H1 (cell line): ENCODE data around the gene SFXN2. TPM values are rescaled to one million over a fixed set of nuclear protein-coding genes. Genes with fewer than 3 reads are reported as not detected.

ENCODE experiments used
- CTCF ChIA-PET: fragments of 300-600 bp; sonication (Branson Sonifier 250); formaldehyde crosslinking; loops from one replicate; lab custom pipeline; 2021; ENCODE audit not compliant: partially characterized antibody; lab: Charles Lee
- POLR2A ChIA-PET: fragments of 300-600 bp; sonication (Branson Sonifier 250); formaldehyde crosslinking; loops from one replicate; lab custom pipeline; 2021; ENCODE audit warnings: inconsistent platforms; ENCODE audit not compliant: partially characterized antibody; lab: Charles Lee
- DNase-seq, 2 experiments: peaks; one replicate each; pipeline versions ENCODE4 v3.0.0 to v3.0.0-alpha.2; 2010 to 2022; ENCODE audit warnings: low spot score in 2 of 2, low read depth in 1 of 2, mixed read lengths in 1 of 2
- FAIRE-seq: peaks from 2 replicates; lab custom pipeline; 2011; peaks lifted over from hg19 to GRCh38; lab: Jason Lieb, UNC
- H2AFZ ChIP-seq: 2 replicates; pipeline ENCODE4 v1.8.1; 2012; ENCODE audit warnings: low read length, inconsistent platforms
- H2AK5ac ChIP-seq: 2 replicates; pipeline ENCODE4 v1.6.1; 2013; ENCODE audit warnings: low read depth, low read length
- H2BK120ac ChIP-seq: replicated peaks from 2 replicates; pipeline ENCODE3; 2013; ENCODE audit warnings: low read depth, low read length, inconsistent platforms
- H2BK12ac ChIP-seq: 2 replicates; pipeline ENCODE4 v1.6.1; 2013; ENCODE audit warnings: low read depth, low read length
- H2BK15ac ChIP-seq: 2 replicates; pipeline ENCODE4 v1.6.1; 2013; ENCODE audit warnings: low read length
- H2BK20ac ChIP-seq: 2 replicates; pipeline ENCODE4 v1.6.1; 2013; ENCODE audit warnings: low read length
- H2BK5ac ChIP-seq: 2 replicates; pipeline ENCODE4 v1.6.1; 2013; ENCODE audit warnings: low read depth, low read length
- H3K14ac ChIP-seq: 2 replicates; pipeline ENCODE4 v1.6.1; 2013; ENCODE audit warnings: inconsistent platforms; ENCODE audit not compliant: insufficient read length
- H3K18ac ChIP-seq: 2 replicates; pipeline ENCODE4 v1.6.1; 2013; ENCODE audit warnings: low read length; ENCODE audit errors: extremely low read depth
- H3K23ac ChIP-seq: 2 replicates; pipeline ENCODE4 v1.6.1; 2013; ENCODE audit warnings: inconsistent platforms; ENCODE audit not compliant: insufficient read length
- H3K23me2 ChIP-seq: 2 replicates; pipeline ENCODE4 v1.6.1; 2013; ENCODE audit warnings: low read depth, low read length
- H3K27ac ChIP-seq: 2 replicates; pipeline ENCODE4 v1.6.1; 2011; ENCODE audit warnings: low read depth, low read length, inconsistent platforms
- H3K27me3 ChIP-seq, 4 experiments: replicated peaks in 1 of 4; 1 replicate in 1 of 4; 2 replicates in 3 of 4; pipeline versions ENCODE4 v1.6.1 to v1.8.1; 2011 to 2013; ENCODE audit warnings: low read length in 3 of 4, mild to moderate bottlenecking in 3 of 4, inconsistent platforms in 2 of 4, mixed read lengths in 2 of 4, moderate library complexity in 1 of 4; ENCODE audit not compliant: control insufficient read depth in 3 of 4, insufficient read depth in 3 of 4; ENCODE audit errors: extremely low read depth in 1 of 4
- H3K36me3 ChIP-seq, 4 experiments: 2 replicates each; pipeline versions ENCODE4 v1.6.1 to v1.8.1; 2011 to 2013; ENCODE audit warnings: mild to moderate bottlenecking in 4 of 4, low read length in 3 of 4, moderate library complexity in 2 of 4, control low read depth in 1 of 4, inconsistent platforms in 1 of 4; ENCODE audit not compliant: insufficient read depth in 4 of 4, control insufficient read depth in 2 of 4
- H3K4ac ChIP-seq: replicated peaks from 2 replicates; pipeline ENCODE3; 2013; ENCODE audit warnings: low read length, low read depth, mixed read lengths, inconsistent platforms; ENCODE audit not compliant: insufficient read length
- H3K4me1 ChIP-seq, 4 experiments: replicated peaks in 1 of 4; 1 replicate in 1 of 4; 2 replicates in 3 of 4; pipeline versions ENCODE4 v1.6.1 to v1.8.1; 2011 to 2013; ENCODE audit warnings: low read length in 3 of 4, inconsistent platforms in 2 of 4, mixed read lengths in 1 of 4; ENCODE audit not compliant: insufficient read depth in 4 of 4, control insufficient read depth in 3 of 4
- H3K4me2 ChIP-seq, 2 experiments: 2 replicates each; pipeline versions ENCODE4 v1.6.1 to v1.8.1; 2011 to 2013; ENCODE audit warnings: low read depth in 2 of 2, low read length in 2 of 2, control low read depth in 1 of 2, inconsistent platforms in 1 of 2, mild to moderate bottlenecking in 1 of 2; ENCODE audit not compliant: insufficient read depth in 1 of 2
- H3K4me3 ChIP-seq, 4 experiments: fragments of 200-600, 300-600 bp in 1 of 4; sonication (generic), shearing (Covaris generic), sonication (Bioruptor Twin) in 1 of 4; 2 replicates each; pipeline versions ENCODE4 v1.5.1 to v1.8.1; 2011 to 2016; ENCODE audit warnings: low read length in 4 of 4, low read depth in 3 of 4, control low read depth in 2 of 4, inconsistent platforms in 2 of 4, mild to moderate bottlenecking in 2 of 4, mixed read lengths in 1 of 4, moderate library complexity in 1 of 4; ENCODE audit not compliant: insufficient read depth in 2 of 4; ENCODE audit errors: extremely low read depth in 1 of 4
- H3K56ac ChIP-seq: replicated peaks from 2 replicates; pipeline ENCODE3; 2013; ENCODE audit warnings: low read depth, mild to moderate bottlenecking, mixed read lengths, low read length, inconsistent platforms; ENCODE audit not compliant: insufficient read length
- H3K79me1 ChIP-seq: 2 replicates; pipeline ENCODE4 v1.6.1; 2013; ENCODE audit warnings: low read depth, low read length, control low read depth
- H3K79me2 ChIP-seq, 2 experiments: 2 replicates each; pipeline versions ENCODE4 v1.6.1 to v1.8.1; 2012 to 2013; ENCODE audit warnings: low read length in 2 of 2, mild to moderate bottlenecking in 2 of 2, inconsistent platforms in 1 of 2; ENCODE audit not compliant: insufficient read depth in 2 of 2, control insufficient read depth in 1 of 2
- H3K9ac ChIP-seq, 4 experiments: replicated peaks in 1 of 4; 1 replicate in 1 of 4; 2 replicates in 3 of 4; pipeline versions ENCODE4 v1.6.1 to v1.8.1; 2011 to 2013; ENCODE audit warnings: low read depth in 3 of 4, low read length in 3 of 4, control low read depth in 2 of 4, mild to moderate bottlenecking in 2 of 4, moderate library complexity in 2 of 4, inconsistent platforms in 1 of 4; ENCODE audit errors: extremely low read depth in 1 of 4
- H3K9me3 ChIP-seq, 2 experiments: 2 replicates each; pipeline versions ENCODE4 v1.6.1 to v1.8.1; 2012 to 2013; ENCODE audit warnings: mild to moderate bottlenecking in 2 of 2, moderate library complexity in 2 of 2, control low read depth in 1 of 2, inconsistent platforms in 1 of 2, low read depth in 1 of 2, low read length in 1 of 2, mixed read lengths in 1 of 2; ENCODE audit not compliant: insufficient read depth in 2 of 2
- H4K20me1 ChIP-seq, 2 experiments: replicated peaks in 1 of 2; 2 replicates each; pipeline versions ENCODE3 to v1.8.1; 2011 to 2013; ENCODE audit warnings: inconsistent platforms in 2 of 2, low read length in 2 of 2, mild to moderate bottlenecking in 1 of 2; ENCODE audit not compliant: insufficient read depth in 2 of 2, control insufficient read depth in 1 of 2
- H4K5ac ChIP-seq: 2 replicates; pipeline ENCODE4 v1.6.1; 2013; ENCODE audit warnings: low read length, low read depth, mixed read lengths, inconsistent platforms; ENCODE audit not compliant: insufficient read length
- H4K8ac ChIP-seq: 2 replicates; pipeline ENCODE4 v1.8.0; 2013; ENCODE audit warnings: mild to moderate bottlenecking, moderate library complexity, low read length, inconsistent platforms; ENCODE audit not compliant: insufficient read depth; ENCODE audit errors: extremely low read depth
- H4K91ac ChIP-seq: replicated peaks from 2 replicates; pipeline ENCODE3; 2013; ENCODE audit warnings: low read length, mixed read lengths, inconsistent platforms; ENCODE audit not compliant: insufficient read length
- BCL11A ChIP-seq, 2 experiments: IDR thresholded peaks; one replicate each; pipeline ENCODE4 v1.6.1; 2011; ENCODE audit warnings: low read depth in 2 of 2, low read length in 2 of 2, mild to moderate bottlenecking in 2 of 2
- BRCA1 ChIP-seq: IDR thresholded peaks from 2 replicates; pipeline ENCODE4 v1.6.1; 2012; ENCODE audit warnings: low read depth, low read length, improper control_type of control experiment
- CBX8 ChIP-seq: fragments of 300-800, 300-1000 bp; sonication (generic); IDR thresholded peaks from 2 replicates; pipeline ENCODE4 v1.7.1; 2016; ENCODE audit warnings: low read depth, low read length, borderline replicate concordance
- CEBPB ChIP-seq: IDR thresholded peaks from 2 replicates; pipeline ENCODE4 v1.6.1; 2012; ENCODE audit warnings: low read depth, low read length
- CTBP2 ChIP-seq: IDR thresholded peaks from 2 replicates; pipeline ENCODE4 v1.7.0; 2011; ENCODE audit warnings: borderline replicate concordance, mild to moderate bottlenecking, moderate library complexity, mixed read lengths, low read length; ENCODE audit not compliant: insufficient read depth, insufficient read length
- EZH2 ChIP-seq: fragments of 200-600 bp; sonication (generic); IDR thresholded peaks from 2 replicates; pipeline ENCODE4 v1.7.1; 2012; ENCODE audit warnings: low read depth, mild to moderate bottlenecking, moderate library complexity, low read length, inconsistent platforms; ENCODE audit not compliant: severe bottlenecking
- JUND ChIP-seq: IDR thresholded peaks from 2 replicates; pipeline ENCODE4 v1.6.1; 2011; ENCODE audit warnings: mild to moderate bottlenecking, improper control_type of control experiment, low read length
- KDM4A ChIP-seq: IDR thresholded peaks from one replicate; pipeline ENCODE4 v1.7.1; 2012; ENCODE audit warnings: low read depth, mild to moderate bottlenecking, moderate library complexity, low read length, inconsistent platforms; ENCODE audit not compliant: severe bottlenecking
- MAX ChIP-seq: IDR thresholded peaks from 2 replicates; pipeline ENCODE4 v1.6.1; 2012; ENCODE audit warnings: inconsistent platforms
- POU5F1 ChIP-seq: IDR thresholded peaks from 2 replicates; pipeline ENCODE4 v1.6.1; 2011; ENCODE audit warnings: low read depth, mild to moderate bottlenecking, low read length, moderate library complexity
- RAD21 ChIP-seq, 2 experiments: IDR thresholded peaks in 1 of 2; conservative IDR thresholded peaks in 1 of 2; 2 replicates each; pipeline ENCODE4 v1.6.1; 2011; ENCODE audit warnings: low read depth in 2 of 2, low read length in 2 of 2, improper control_type of control experiment in 1 of 2, inconsistent platforms in 1 of 2, mild to moderate bottlenecking in 1 of 2, moderate library complexity in 1 of 2
- RFX5 ChIP-seq: IDR thresholded peaks from 2 replicates; pipeline ENCODE4 v1.6.1; 2011; ENCODE audit warnings: low read depth, low read length, improper control_type of control experiment, borderline replicate concordance
- SIRT6 ChIP-seq: IDR thresholded peaks from one replicate; pipeline ENCODE4 v1.7.1; 2012; ENCODE audit warnings: low read length, inconsistent platforms
- WGBS, 2 experiments: shearing (Covaris generic) in 1 of 2; methylation state at CpG; one replicate each; pipeline versions ENCODE4 v1.1.6 to v1.1.7; 2013 to 2015; ENCODE audit warnings: low lambda C conversion rate in 2 of 2, mixed read lengths in 2 of 2, inconsistent platforms in 1 of 2, low coverage in 1 of 2, missing lambda C conversion rate in 1 of 2; ENCODE audit not compliant: insufficient replicate concordance in 2 of 2, insufficient coverage in 1 of 2, insufficient read length in 1 of 2; ENCODE audit errors: extremely low coverage in 1 of 2, missing lambda C conversion rate in 1 of 2; 5-methylcytosine and 5-hydroxymethylcytosine counted together
- polyA plus RNA-seq, 7 experiments: library from polyadenylated mRNA; depleted of rRNA in 3 of 7; stranded (reverse) in 5 of 7; unstranded in 2 of 7; fragments of >200 nt in 5 of 7; fragments of 200-250 nt in 2 of 7; gene quantifications; 1 replicate in 5 of 7; 2 replicates in 1 of 7; 4 replicates in 1 of 7; pipeline versions ENCODE4 v1.2.1 to v1.2.3, GENCODE V29; 2011 to 2013; ENCODE audit warnings: missing spikeins in 2 of 7, mixed read lengths in 2 of 7
- total RNA-seq: library from RNA; stranded (reverse); fragmentation: NEBNext Ultra II Directional; extraction: Animal tissue kit (Norgen Biotek cat#: 25700); gene quantifications from 2 replicates; pipeline ENCODE4 v1.2.1, GENCODE V29; 2021

The SFXN2 gene
- total and polyA plus RNA-seq, 2 of the 8 experiments (the other 6 are each of a cell fraction or from before 2014, with no cell fraction given): 20.5 to 23.5 TPM

DNA sequence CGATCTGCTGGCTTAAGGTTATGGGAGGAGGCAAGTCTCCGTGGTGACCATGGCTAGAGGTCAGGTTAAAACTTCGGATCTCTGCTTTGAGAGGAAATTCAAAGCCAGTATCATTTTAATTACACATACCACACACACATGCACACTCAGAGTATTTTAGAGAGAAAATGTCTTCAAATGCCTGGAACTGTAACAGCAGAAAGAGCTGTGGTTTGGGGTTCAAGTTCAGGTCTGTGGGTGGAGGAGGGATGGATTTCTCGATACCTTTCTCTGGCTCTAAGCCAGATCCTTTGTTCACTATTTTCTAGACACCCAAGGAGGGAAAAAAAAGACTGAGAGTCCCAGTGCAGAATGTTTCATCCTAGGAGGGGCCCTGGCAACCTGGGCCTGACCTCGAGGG is 32.7 kb upstream of the SFXN2 start:
- no peak for FAIRE-seq
- POLR2A ChIA-PET: no interaction called here

More for the DNA sequence above, 32.7 kb upstream of the SFXN2 start:
- H4K20me1 ChIP-seq: no peaks in the 10 kb centered on the region
- no peak overlapping the region for H2BK120ac ChIP-seq
- H2BK12ac ChIP-seq: no peak overlapping the region
- TF ChIP-seq JUND (no peak), SIRT6 (no peak), CEBPB (no peak), CBX8 (no peak), POU5F1 (no peak), RAD21 (IDR thresholded peaks at IDR 0.05 in 1 of 2, conservative IDR thresholded peaks at IDR 0.05 in 1 of 2; ENCODE audit: low read depth in 2 of 2, low read length in 2 of 2) (no peak), RFX5 (no peak), BRCA1 (no peak), EZH2 (no peak), CTBP2 (no peak), KDM4A (no peak), MAX (no peak), BCL11A (IDR thresholded peaks at IDR 0.05; ENCODE audit: low read depth in 2 of 2, low read length in 2 of 2) (no peak)
- TF ChIP-seq, all 59 proteins: peak for 0
- H2BK15ac ChIP-seq: no peak overlapping the region
- no peak overlapping the region for H4K91ac ChIP-seq
- no peak overlapping the region for H2BK5ac ChIP-seq
- no peak overlapping the region for H2AK5ac ChIP-seq
- no peak overlapping the region for H3K14ac ChIP-seq
- no peak overlapping the region for H2AFZ ChIP-seq
- H3K4me2 ChIP-seq: no peak overlapping the region
- H2BK20ac ChIP-seq: no peak overlapping the region
- no peak overlapping the region for H3K18ac ChIP-seq
- no peaks in the 10 kb centered on the region for H3K23me2 ChIP-seq
- peaks cover 8 to 24% (median 14%) of the 10 kb centered on the region in 4 experiments for H3K4me1 ChIP-seq
- no peaks in the 10 kb centered on the region for H3K27me3 ChIP-seq
- H3K23ac ChIP-seq: no peak overlapping the region
- DNase-seq: no peak
- H3K4me3 ChIP-seq: no peak overlapping the region
- no peaks in the 10 kb centered on the region for H3K79me1 ChIP-seq
- no peak overlapping the region for H3K27ac ChIP-seq
- no peak overlapping the region for H3K56ac ChIP-seq
- no peaks in the 10 kb centered on the region for H3K9me3 ChIP-seq
- 91% methylated on average over 5 of the region's 5 CpGs; no CpG with 5 or more reads in 1 of the 2 experiments for WGBS, 2 experiments
- no peak overlapping the region for H4K5ac ChIP-seq
- no peak overlapping the region for H3K9ac ChIP-seq
- no peak overlapping the region for H4K8ac ChIP-seq
- CTCF ChIA-PET: interaction anchor here (1.3 to 9.1 kb wide), 2 partner anchors 15 to 29 kb away, joined by 4 to 73 read pairs; no protein-coding TSS in a partner anchor
- peaks cover 0 to 12% (median 5%) of the 10 kb centered on the region in 4 experiments; a peak in 4 of 8 replicates for H3K36me3 ChIP-seq
- no peaks in the 10 kb centered on the region for H3K79me2 ChIP-seq
- no peak overlapping the region for H3K4ac ChIP-seq
